ENCODE data around the gene HEMK1. TPM values are rescaled to one million over a fixed set of nuclear protein-coding genes. Genes with fewer than 3 reads are reported as not detected.

The HEMK1 gene, protein sequence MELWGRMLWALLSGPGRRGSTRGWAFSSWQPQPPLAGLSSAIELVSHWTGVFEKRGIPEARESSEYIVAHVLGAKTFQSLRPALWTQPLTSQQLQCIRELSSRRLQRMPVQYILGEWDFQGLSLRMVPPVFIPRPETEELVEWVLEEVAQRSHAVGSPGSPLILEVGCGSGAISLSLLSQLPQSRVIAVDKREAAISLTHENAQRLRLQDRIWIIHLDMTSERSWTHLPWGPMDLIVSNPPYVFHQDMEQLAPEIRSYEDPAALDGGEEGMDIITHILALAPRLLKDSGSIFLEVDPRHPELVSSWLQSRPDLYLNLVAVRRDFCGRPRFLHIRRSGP
- 10 to 100 TPM in 1 of 4 donors, 1 to 10 TPM in 3; 4.6 to 10.6 (median 6.3) TPM for total RNA-seq

DNA sequence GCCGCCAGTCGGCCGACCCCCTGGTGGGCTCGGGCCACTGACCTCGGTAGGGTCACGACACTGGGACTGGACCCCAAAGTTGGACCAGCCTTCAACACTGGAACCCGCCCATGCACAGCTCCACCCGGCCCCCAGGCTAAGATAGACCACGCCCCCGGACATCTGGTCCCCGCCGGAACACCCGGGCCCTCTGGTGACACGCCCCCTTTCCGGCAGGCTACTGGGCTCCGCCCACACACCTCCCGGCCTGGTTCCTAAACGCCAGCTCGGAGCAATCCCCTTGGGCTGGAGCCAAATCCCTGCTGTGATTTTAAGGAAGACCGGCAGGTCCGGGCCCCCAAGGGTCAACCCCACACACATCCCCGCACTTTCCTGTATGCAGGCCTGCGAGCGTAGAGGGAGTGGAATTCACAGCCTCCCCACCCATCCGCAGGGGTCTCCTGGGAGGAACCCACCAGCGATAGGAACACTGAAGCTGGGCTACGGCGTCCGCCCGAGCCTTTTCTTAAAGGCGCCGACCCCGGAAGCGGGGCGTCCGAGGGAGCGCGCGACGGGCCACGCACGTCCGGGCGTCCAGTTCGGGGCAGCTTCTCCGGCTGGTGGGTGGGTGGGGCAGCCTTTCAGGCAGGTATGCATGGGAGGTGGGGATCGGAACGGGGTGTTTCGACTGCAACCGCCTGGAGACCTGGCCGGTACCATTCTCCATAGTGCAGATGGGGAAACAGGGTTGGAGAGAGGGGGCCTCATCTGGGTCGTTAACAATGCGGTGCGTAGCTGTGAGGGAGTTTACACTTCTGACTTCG, at the start of gene HEMK1:
Gene HEMK1, plus strand, starts transcription at position 576 of the 803 bp plus-strand sequence. CDS start 1,583 bp downstream, outside the sequence.
- 0% methylated on average over 19 of the region's 55 CpGs for WGBS

DNA sequence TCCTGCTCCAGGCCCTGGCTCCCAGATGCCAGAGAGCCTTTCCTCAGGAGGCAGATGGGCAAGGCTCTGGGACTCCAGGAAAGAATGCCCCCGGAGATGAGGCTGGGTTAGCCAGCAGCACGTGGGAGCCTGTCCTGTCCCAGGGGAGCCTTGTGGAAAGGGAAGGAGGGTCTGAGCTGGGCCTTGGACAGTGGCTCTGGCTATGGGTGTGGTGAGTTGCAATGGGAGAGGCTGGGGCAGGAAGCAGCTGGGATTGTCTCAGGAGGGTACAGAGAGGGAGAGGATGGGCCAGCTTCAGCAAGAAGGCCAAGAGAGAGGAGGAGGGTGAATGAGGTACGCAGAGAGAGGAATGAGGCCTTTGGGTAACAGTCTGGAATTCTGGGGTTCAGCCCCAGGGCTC, 48.5 kb upstream of the HEMK1 start:
- TF ChIP-seq, protein P1, sequence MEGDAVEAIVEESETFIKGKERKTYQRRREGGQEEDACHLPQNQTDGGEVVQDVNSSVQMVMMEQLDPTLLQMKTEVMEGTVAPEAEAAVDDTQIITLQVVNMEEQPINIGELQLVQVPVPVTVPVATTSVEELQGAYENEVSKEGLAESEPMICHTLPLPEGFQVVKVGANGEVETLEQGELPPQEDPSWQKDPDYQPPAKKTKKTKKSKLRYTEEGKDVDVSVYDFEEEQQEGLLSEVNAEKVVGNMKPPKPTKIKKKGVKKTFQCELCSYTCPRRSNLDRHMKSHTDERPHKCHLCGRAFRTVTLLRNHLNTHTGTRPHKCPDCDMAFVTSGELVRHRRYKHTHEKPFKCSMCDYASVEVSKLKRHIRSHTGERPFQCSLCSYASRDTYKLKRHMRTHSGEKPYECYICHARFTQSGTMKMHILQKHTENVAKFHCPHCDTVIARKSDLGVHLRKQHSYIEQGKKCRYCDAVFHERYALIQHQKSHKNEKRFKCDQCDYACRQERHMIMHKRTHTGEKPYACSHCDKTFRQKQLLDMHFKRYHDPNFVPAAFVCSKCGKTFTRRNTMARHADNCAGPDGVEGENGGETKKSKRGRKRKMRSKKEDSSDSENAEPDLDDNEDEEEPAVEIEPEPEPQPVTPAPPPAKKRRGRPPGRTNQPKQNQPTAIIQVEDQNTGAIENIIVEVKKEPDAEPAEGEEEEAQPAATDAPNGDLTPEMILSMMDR (IDR thresholded peaks at IDR 0.05), result no peak
- TF ChIP-seq POLR2A (IDR thresholded peaks at IDR 0.05; ENCODE audit: low read depth) (no peak), EP300 (IDR thresholded peaks at IDR 0.05) (no peak), POLR2AphosphoS5 (IDR thresholded peaks at IDR 0.05) (no peak)
- H3K27me3 ChIP-seq, result peaks cover 0 to 9% (median 0%) of the 10 kb centered on the region in 4 donors
- no peaks in the 10 kb centered on the region for H3K9me3 ChIP-seq
- H3K36me3 ChIP-seq, result no peaks in the 10 kb centered on the region
- intact Hi-C loops (cut with DNase I), result no loop called here
- WGBS, result 59% methylated on average over 3 of the region's 3 CpGs
- no peak overlapping the region for H3K27ac ChIP-seq (replicated peaks in 1 of 4)
- H3K4me3 ChIP-seq, result no peak overlapping the region
- DNase-seq (ENCODE audit: extremely low spot score), result no peak
- H3K4me1 ChIP-seq, result peaks cover 7 to 12% (median 11%) of the 10 kb centered on the region in 4 donors

More for the DNA sequence above, at the start of gene HEMK1:
- peak within 1 kb of the TSS; percentile 82 to 92 (median 90) for H3K27ac ChIP-seq (replicated peaks in 1 of 4)
- H3K4me1 ChIP-seq, result peaks cover 24 to 61% (median 50%) of the 10 kb centered on the region in 4 donors
- peak; percentile 100 for DNase-seq (ENCODE audit: extremely low spot score)
- TF ChIP-seq, protein P1 (IDR thresholded peaks at IDR 0.05), result peak in 1 of 3 experiments; percentile 11
- TF ChIP-seq POLR2A (IDR thresholded peaks at IDR 0.05; ENCODE audit: low read depth), result peak; percentile 48
- TF ChIP-seq EP300 (IDR thresholded peaks at IDR 0.05), result no peak
- TF ChIP-seq POLR2AphosphoS5 (IDR thresholded peaks at IDR 0.05), result peak; percentile 89 to 93
- peak within 1 kb of the TSS; percentile 64 to 89 (median 82) for H3K4me3 ChIP-seq
- no peaks in the 10 kb centered on the region for H3K27me3 ChIP-seq
- no peaks in the 10 kb centered on the region for H3K9me3 ChIP-seq
- peaks cover 0 to 25% (median 13%) of the 10 kb centered on the region in 4 donors for H3K36me3 ChIP-seq
- intact Hi-C loops (cut with DNase I), result no loop called here

DNA sequence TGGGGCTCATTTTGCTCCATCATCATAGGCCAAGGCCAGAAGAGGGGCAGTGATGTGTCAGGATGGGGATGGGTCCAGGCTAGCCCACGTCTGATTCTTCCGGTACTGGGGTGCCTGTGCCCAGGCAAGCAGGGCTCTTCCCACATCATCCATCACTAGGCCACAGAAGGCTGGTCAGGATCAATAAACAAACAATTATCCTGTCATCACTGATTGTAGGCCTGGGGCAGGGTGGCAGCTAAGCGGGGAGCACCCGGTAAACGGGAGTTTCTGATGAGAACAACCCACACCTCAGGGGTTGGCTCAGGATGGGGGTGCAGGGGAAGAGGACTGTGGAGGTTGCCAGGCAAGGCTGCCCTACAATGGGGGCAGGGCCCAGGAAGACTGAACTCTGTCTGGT, 47.8 kb upstream of the HEMK1 start:
- WGBS, result 82% methylated on average over 2 of the region's 5 CpGs
- Histone ChIP-seq H3K27ac (replicated peaks in 1 of 4) (no peak overlapping the region), H3K36me3 (no peaks in the 10 kb centered on the region), H3K9me3 (no peaks in the 10 kb centered on the region), H3K4me1 (peaks cover 0 to 5% (median 4%) of the 10 kb centered on the region in 4 donors), H3K27me3 (peaks cover 0 to 11% (median 0%) of the 10 kb centered on the region in 4 donors), H3K4me3 (no peak overlapping the region)
- no peak for DNase-seq (ENCODE audit: extremely low spot score)
- intact Hi-C loops (cut with DNase I), result no loop called here
- TF ChIP-seq POLR2A (IDR thresholded peaks at IDR 0.05; ENCODE audit: low read depth) (no peak), EP300 (IDR thresholded peaks at IDR 0.05) (no peak)

DNA sequence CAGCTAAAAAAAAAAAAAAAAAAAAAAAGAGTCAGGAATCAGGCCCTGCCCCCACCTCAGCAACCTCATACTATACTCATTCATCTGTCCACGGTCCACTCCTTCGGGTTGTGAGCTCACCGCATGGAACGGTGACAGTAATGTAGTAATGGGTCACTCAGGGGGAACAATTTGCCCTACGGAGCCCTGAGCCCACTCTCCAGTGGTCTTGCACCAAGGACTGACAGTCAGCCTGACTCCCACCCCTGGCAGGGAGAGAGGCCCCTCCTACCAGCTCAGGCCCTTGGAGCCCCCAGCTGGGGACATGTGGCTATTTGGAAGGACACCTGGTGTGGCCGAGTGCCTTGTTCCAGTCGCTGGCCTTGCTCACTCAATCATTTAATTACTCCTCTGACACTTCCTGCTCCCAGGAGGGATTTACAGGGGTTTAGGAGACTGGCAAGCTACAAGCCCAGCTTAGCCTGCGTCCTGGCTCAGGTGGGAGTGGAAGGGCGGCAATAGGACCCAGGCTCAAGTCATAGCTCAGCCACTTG, 46.0 kb upstream of the HEMK1 start:
- Histone ChIP-seq H3K4me1 (no peaks in the 10 kb centered on the region), H3K27me3 (peaks cover 0 to 27% (median 0%) of the 10 kb centered on the region in 4 donors), H3K9me3 (no peaks in the 10 kb centered on the region), H3K36me3 (no peaks in the 10 kb centered on the region), H3K4me3 (no peak overlapping the region), H3K27ac (replicated peaks in 1 of 4) (no peak overlapping the region)
- no peak for TF ChIP-seq POLR2AphosphoS5 (IDR thresholded peaks at IDR 0.05)
- TF ChIP-seq EP300 (IDR thresholded peaks at IDR 0.05), result no peak
- TF ChIP-seq, protein P1 (IDR thresholded peaks at IDR 0.05), result no peak
- no peak for TF ChIP-seq POLR2A (IDR thresholded peaks at IDR 0.05; ENCODE audit: low read depth)
- intact Hi-C loops (cut with DNase I), result no loop called here
- 66% methylated on average over 7 of the region's 9 CpGs for WGBS
- no peak for DNase-seq (ENCODE audit: extremely low spot score)

DNA sequence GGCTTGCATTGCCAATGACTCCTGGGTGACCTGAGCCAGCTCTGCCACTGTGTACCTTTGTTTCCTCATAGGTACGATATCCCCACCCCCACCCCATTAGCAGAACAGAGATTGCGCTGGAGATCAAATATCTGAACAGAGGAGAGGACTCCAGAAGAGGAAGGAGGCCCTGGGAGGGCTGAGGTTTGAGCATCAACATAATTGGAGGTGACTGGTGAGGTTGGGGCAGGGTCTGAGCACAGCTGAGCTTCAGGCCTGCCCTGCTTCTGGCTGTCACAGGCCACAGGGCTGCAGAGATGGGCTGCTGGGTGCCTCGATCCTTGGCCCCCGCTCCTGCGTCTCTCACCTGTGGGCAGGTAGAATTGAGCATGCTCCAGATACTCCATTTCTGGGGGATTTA, 44.6 kb upstream of the HEMK1 start:
- H3K36me3 ChIP-seq, result no peaks in the 10 kb centered on the region
- 87% methylated on average over 5 of the region's 5 CpGs for WGBS
- no peak for TF ChIP-seq EP300 (IDR thresholded peaks at IDR 0.05)
- TF ChIP-seq, protein P1 (IDR thresholded peaks at IDR 0.05), result no peak
- no peak overlapping the region for H3K27ac ChIP-seq (replicated peaks in 1 of 4)
- no peaks in the 10 kb centered on the region for H3K4me1 ChIP-seq
- H3K9me3 ChIP-seq, result no peaks in the 10 kb centered on the region
- no peak for DNase-seq (ENCODE audit: extremely low spot score)
- H3K4me3 ChIP-seq, result no peak overlapping the region
- intact Hi-C loops (cut with DNase I), result no loop called here
- peaks cover 0 to 35% (median 0%) of the 10 kb centered on the region in 4 donors for H3K27me3 ChIP-seq

Measured in esophagus muscularis mucosa (tissue), 4 donors.